Measurements from ENCODE around the gene MICAL2. TPM values are rescaled to one million over a fixed set of nuclear protein-coding genes. Genes with fewer than 3 reads are reported as not detected.

MICAL2 gene
- total and polyA plus RNA-seq, 10 of the 15 experiments (the other 5 are each of a cell fraction or from before 2014, with no cell fraction given): 0.90 to 5.6 (median 2.4) TPM

DNA sequence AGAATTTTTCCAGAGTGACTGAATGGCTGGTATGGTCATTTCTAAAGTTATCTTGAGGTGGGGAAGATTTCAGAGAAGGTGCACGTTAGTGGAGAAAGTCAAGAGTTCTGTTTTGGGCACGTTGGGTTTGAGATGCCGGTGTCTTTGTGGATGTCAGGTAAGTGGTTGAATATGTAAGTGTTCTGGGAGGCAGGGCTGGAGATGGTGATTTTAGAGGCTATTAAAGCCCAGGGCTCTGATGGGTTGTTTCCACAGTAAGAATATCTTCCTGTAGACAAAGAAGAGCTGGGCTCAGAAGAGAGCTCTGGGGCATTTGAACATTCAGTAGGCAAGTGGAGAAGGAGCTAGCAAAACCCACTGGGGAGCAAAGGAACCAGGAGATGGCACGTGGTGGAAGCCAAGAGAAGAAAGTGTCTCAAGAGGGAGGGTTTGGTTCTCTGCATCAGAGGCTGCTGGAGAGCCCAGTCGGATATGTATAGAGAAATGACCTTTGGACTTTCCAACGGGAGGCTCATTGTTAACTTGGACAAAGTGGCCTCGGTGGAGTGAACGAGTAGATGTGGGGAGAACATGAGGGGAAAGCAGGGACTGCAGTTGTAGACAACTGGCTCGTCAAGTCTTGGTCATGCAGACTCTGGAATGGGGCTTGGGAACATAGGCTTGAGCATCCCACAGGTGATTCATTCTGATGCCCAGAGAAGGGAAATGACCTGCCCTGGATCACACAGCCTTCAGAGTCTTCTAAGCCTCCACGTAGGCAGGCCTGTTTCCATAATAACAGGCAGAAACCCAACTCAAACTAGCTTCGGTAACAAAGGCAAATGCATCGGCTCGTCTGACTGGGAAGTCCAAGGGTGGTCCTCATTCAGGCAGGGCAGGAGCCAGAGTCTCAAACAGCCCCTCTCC, 168.6 kb downstream of the MICAL2 start:
- H2AFZ ChIP-seq (ENCODE audit: control insufficient read depth, low read depth, low read length): no peak overlapping the region
- ATAC-seq: no peak
- H3K27me3 ChIP-seq (replicated peaks in 1 of 2; ENCODE audit: control insufficient read depth in 2 of 2, insufficient read depth in 2 of 2, low read length in 1 of 2): no peaks in the 10 kb centered on the region; a peak in 2 of 4 replicates
- no peaks in the 10 kb centered on the region for H3K4me1 ChIP-seq (ENCODE audit: control insufficient read depth, insufficient read depth, low read length)
- SMC1A ChIA-PET (ENCODE audit: uncharacterized antibody, unreplicated experiment): interaction anchor here (1.2 to 3.6 kb wide), 3 partner anchors 116 to 231 kb away, joined by 3 to 43 read pairs (median 5); no protein-coding TSS in a partner anchor
- RAD21 ChIA-PET (ENCODE audit: unreplicated experiment): interaction anchor here (1.1 to 4.6 kb wide), 2 partner anchors 232 to 610 kb away, joined by 3 to 59 read pairs; no protein-coding TSS in a partner anchor
- no peak overlapping the region for H3K27ac ChIP-seq (ENCODE audit: control insufficient read depth, insufficient read depth)
- intact Hi-C loops (cut with micrococcal nuclease; ENCODE audit: unreplicated experiment): no loop called here
- H3K9ac ChIP-seq (ENCODE audit: control insufficient read depth, insufficient read depth, low read length): no peak overlapping the region
- H3K4me3 ChIP-seq: no peak overlapping the region
- FAIRE-seq: no peak
- no peak for DNase-seq (ENCODE audit: low read depth, low spot score)
- TF ChIP-seq, protein P1, sequence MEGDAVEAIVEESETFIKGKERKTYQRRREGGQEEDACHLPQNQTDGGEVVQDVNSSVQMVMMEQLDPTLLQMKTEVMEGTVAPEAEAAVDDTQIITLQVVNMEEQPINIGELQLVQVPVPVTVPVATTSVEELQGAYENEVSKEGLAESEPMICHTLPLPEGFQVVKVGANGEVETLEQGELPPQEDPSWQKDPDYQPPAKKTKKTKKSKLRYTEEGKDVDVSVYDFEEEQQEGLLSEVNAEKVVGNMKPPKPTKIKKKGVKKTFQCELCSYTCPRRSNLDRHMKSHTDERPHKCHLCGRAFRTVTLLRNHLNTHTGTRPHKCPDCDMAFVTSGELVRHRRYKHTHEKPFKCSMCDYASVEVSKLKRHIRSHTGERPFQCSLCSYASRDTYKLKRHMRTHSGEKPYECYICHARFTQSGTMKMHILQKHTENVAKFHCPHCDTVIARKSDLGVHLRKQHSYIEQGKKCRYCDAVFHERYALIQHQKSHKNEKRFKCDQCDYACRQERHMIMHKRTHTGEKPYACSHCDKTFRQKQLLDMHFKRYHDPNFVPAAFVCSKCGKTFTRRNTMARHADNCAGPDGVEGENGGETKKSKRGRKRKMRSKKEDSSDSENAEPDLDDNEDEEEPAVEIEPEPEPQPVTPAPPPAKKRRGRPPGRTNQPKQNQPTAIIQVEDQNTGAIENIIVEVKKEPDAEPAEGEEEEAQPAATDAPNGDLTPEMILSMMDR (IDR thresholded peaks at IDR 0.05 in 2 of 3, conservative IDR thresholded peaks at IDR 0.05 in 1 of 3; ENCODE audit: control insufficient read depth in 2 of 3, extremely low read depth in 1 of 3, insufficient read depth in 1 of 3, low read depth in 3 of 3, low read length in 3 of 3): no peak
- TF ChIP-seq, protein P2, sequence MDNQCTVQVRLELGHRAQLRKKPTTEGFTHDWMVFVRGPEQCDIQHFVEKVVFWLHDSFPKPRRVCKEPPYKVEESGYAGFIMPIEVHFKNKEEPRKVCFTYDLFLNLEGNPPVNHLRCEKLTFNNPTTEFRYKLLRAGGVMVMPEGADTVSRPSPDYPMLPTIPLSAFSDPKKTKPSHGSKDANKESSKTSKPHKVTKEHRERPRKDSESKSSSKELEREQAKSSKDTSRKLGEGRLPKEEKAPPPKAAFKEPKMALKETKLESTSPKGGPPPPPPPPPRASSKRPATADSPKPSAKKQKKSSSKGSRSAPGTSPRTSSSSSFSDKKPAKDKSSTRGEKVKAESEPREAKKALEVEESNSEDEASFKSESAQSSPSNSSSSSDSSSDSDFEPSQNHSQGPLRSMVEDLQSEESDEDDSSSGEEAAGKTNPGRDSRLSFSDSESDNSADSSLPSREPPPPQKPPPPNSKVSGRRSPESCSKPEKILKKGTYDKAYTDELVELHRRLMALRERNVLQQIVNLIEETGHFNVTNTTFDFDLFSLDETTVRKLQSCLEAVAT (IDR thresholded peaks at IDR 0.05): no peak
- TF ChIP-seq, protein P3, sequence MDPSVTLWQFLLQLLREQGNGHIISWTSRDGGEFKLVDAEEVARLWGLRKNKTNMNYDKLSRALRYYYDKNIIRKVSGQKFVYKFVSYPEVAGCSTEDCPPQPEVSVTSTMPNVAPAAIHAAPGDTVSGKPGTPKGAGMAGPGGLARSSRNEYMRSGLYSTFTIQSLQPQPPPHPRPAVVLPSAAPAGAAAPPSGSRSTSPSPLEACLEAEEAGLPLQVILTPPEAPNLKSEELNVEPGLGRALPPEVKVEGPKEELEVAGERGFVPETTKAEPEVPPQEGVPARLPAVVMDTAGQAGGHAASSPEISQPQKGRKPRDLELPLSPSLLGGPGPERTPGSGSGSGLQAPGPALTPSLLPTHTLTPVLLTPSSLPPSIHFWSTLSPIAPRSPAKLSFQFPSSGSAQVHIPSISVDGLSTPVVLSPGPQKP (IDR thresholded peaks at IDR 0.05; ENCODE audit: low read depth, low read length): no peak
- no peak for TF ChIP-seq ZBED1 (IDR thresholded peaks at IDR 0.05; ENCODE audit: borderline replicate concordance)
- no peak for TF ChIP-seq EP300 (IDR thresholded peaks at IDR 0.05; ENCODE audit: borderline replicate concordance in 1 of 2, control insufficient read depth in 1 of 2, low read depth in 2 of 2, low read length in 2 of 2)
- TF ChIP-seq LARP7 (IDR thresholded peaks at IDR 0.05): no peak
- TF ChIP-seq, protein P4, sequence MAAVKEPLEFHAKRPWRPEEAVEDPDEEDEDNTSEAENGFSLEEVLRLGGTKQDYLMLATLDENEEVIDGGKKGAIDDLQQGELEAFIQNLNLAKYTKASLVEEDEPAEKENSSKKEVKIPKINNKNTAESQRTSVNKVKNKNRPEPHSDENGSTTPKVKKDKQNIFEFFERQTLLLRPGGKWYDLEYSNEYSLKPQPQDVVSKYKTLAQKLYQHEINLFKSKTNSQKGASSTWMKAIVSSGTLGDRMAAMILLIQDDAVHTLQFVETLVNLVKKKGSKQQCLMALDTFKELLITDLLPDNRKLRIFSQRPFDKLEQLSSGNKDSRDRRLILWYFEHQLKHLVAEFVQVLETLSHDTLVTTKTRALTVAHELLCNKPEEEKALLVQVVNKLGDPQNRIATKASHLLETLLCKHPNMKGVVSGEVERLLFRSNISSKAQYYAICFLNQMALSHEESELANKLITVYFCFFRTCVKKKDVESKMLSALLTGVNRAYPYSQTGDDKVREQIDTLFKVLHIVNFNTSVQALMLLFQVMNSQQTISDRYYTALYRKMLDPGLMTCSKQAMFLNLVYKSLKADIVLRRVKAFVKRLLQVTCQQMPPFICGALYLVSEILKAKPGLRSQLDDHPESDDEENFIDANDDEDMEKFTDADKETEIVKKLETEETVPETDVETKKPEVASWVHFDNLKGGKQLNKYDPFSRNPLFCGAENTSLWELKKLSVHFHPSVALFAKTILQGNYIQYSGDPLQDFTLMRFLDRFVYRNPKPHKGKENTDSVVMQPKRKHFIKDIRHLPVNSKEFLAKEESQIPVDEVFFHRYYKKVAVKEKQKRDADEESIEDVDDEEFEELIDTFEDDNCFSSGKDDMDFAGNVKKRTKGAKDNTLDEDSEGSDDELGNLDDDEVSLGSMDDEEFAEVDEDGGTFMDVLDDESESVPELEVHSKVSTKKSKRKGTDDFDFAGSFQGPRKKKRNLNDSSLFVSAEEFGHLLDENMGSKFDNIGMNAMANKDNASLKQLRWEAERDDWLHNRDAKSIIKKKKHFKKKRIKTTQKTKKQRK (IDR thresholded peaks at IDR 0.05; ENCODE audit: low read depth, low read length): no peak
- TF ChIP-seq CHD1 (IDR thresholded peaks at IDR 0.05; ENCODE audit: low read depth, low read length): no peak
- no peak for TF ChIP-seq HDAC2 (IDR thresholded peaks at IDR 0.05)
- TF ChIP-seq, protein P5, sequence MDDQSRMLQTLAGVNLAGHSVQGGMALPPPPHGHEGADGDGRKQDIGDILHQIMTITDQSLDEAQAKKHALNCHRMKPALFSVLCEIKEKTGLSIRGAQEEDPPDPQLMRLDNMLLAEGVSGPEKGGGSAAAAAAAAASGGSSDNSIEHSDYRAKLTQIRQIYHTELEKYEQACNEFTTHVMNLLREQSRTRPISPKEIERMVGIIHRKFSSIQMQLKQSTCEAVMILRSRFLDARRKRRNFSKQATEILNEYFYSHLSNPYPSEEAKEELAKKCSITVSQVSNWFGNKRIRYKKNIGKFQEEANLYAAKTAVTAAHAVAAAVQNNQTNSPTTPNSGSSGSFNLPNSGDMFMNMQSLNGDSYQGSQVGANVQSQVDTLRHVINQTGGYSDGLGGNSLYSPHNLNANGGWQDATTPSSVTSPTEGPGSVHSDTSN (IDR thresholded peaks at IDR 0.05; ENCODE audit: insufficient replicate concordance, low read depth, low read length): no peak
- no peaks in the 10 kb centered on the region for H3K9me3 ChIP-seq (replicated peaks; ENCODE audit: control insufficient read depth, insufficient read depth, low read length)
- BruUV-seq (replicated peaks): no TSS peak
- in situ Hi-C loops (cut with MboI): loop anchor here (25.0 kb wide), 1 partner anchor 492 kb away; no protein-coding TSS in a partner anchor
- H4K20me1 ChIP-seq (ENCODE audit: control insufficient read depth, insufficient read depth): no peaks in the 10 kb centered on the region
- H3K4me2 ChIP-seq (ENCODE audit: control insufficient read depth, insufficient read depth): no peak overlapping the region
- WGBS (ENCODE audit: insufficient coverage, insufficient replicate concordance, low lambda C conversion rate, missing lambda C conversion rate): 21% methylated on average over 13 of the region's 13 CpGs
- no peaks in the 10 kb centered on the region for H3K79me2 ChIP-seq (ENCODE audit: control insufficient read depth, insufficient read depth, low read length)
- no peaks in the 10 kb centered on the region for H3K36me3 ChIP-seq (ENCODE audit: control insufficient read depth in 2 of 2, insufficient read depth in 2 of 2, low read length in 1 of 2)
- CTCF ChIA-PET: interaction anchor here (1.2 to 16.7 kb wide), 4 partner anchors 10 to 234 kb away, joined by 3 to 214 read pairs (median 32); no protein-coding TSS in a partner anchor
- POLR2A ChIA-PET: no interaction called here
